Stimulated activated CD8-positive, alpha-beta memory T cell treated with anti-CD3 and anti-CD28 coated beads, Interleukin-7, amount 100 ng/mL, for 4 hours (primary cell): Measurements from ENCODE around the gene ZFP36.
A peak's percentile ranks its signal among the peaks of the same experiment; 100 is the strongest.

Experiments used
- DNase-seq, 2 donors: peaks; one replicate each; pipeline ENCODE4 v3.0.0-alpha.2; 2020; ENCODE audit warnings: low read depth in 2 of 2

The ZFP36 gene

DNA sequence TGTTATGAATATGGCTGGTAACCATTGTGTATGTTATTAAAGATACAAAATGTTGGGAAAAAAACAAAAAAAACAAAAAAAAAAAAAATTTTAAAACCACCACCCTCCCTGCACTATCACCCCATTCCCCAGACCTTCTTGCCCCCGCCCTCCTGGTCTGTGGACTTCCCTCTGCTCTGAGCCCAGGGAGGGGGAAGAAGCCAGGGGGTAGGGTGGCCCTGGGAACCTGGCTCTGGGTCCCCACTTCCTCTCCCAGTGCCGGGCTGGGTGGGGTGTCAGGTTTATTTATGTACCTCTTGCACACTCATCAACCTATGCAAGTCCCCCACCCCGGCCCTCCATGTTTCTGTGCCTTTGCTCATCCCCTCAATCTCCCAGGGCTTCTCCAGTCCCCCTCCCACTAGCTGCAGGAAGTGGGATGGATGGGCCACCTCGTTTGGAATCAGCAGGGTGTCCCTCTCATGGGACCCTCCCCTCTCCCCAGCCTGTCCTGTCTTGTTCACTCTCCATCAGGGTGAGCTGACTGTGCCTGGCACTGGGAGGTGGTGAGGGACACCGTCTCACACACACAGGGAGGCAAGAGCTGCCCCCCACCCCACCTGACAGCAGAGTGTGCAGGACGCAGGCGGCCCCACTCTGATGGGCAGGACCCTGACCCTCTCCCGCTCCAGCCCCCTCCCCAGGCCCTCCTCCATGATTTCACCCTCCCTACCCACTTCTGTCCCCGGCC lies 21.6 kb upstream of the ZFP36 start:
- DNase-seq: no peak

DNA sequence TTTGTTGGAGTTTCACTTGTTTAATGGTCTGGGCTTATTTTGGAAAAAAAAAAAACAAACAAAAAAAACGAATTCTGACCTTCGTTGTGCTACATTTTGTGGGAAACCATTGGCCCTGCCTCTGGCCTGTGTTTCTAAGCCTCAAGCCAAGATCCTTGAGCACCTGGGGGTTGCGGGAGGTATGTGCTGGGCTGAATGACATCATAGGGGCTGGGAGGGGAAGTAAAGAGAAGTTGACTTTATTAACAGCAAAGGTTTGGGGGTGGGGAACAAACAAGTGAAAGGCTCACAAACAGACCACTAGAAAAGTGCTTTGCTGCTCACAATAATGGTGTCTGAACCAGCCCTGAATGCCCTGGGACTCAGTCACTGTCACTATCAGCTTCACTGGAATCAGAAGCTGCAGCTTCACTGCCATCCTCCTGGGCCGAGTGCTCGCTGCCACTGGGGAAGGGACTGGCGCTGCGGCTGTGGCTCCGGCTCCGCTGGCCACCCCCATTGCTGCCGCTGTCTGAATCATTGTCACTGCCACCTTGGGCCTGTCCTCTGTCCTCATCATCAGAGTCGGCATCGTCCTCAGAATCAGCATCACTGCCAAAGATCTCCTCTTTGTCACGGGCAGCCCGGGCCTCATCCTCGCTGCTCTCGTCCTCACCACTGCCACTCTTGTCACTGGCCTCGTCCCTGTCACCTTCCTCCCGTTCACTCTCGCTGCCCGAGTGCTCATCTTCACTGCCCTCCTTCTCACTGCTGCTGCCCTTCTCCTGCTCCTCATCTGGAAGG lies 20.8 kb upstream of the ZFP36 start:
- DNase-seq: no peak

- DNase-seq: no peak
Observed at GRCh38 chr19:39386557-39386956, 20.1 kb upstream of the ZFP36 start.

GRCh38 chr19:39388657-39389056 lies 18.0 kb upstream of the ZFP36 start:
- DNase-seq: no peak

- no peak for DNase-seq
Observed at GRCh38 chr19:39389631-39390414, 16.8 kb upstream of the ZFP36 start.

DNA sequence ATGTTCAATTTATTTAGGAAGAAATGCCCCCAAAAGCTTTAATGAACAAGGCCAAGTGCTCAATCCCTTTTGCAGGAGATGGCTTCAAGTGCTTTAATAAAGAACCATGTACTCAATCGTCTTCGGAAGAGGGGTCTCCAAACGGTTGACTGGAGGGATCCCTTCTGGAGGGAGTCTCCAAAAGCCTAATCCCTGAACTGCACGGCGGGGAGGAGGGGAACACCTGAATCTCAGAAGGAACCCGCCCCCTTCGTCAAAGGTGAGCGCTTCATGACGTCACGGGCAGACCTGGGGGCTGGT lies 16.2 kb upstream of the ZFP36 start:
- peak in 1 of 2 donors; percentile 73 for DNase-seq

DNA sequence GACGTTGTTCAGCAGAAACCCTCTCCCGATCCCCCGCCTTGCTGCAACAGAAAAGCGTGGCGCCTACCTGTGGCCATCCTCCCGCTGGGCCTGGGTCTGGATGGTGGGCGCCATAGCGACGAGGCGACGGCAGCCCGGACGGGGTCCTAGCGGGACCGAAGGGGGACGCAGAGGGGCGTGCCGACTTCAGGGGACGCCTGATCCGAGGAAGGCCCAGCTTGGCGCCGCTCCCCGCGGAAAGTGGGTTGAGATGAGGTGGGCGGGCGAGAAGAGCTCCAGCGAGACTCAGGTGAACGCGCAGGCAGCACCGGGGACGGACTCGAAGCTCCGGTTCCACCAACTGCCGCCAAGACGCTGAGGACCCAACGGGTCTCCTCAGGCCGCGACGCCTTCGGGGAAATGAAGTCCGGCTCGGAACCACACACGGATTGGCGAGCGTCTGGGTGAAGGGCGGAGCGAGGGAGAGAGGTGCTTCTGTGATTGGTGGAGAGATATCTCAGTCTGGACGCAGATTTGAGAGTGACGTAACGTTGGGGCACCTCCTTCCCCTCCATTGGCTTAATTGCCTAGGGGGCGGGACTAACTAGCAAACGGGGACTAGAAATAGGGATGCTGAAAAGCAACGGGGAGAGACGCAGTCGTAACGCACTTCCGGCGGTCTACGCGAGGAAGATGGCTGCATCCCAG lies 15.8 kb upstream of the ZFP36 start, which contains the start of the genes MED29 and PAF1:
Gene MED29 (plus strand): TSS at position 628 of the 687 bp plus-strand sequence. CDS start 45 bp downstream, at position 673.
Gene PAF1 (minus strand): TSS at position 356 of the 687 bp plus-strand sequence. CDS start 242 bp downstream, at position 114.
- peak; percentile 93 to 96 for DNase-seq

GRCh38 chr19:39397360-39398296 lies 9.0 kb upstream of the ZFP36 start:
- peak; percentile 87 to 89 for DNase-seq

DNA sequence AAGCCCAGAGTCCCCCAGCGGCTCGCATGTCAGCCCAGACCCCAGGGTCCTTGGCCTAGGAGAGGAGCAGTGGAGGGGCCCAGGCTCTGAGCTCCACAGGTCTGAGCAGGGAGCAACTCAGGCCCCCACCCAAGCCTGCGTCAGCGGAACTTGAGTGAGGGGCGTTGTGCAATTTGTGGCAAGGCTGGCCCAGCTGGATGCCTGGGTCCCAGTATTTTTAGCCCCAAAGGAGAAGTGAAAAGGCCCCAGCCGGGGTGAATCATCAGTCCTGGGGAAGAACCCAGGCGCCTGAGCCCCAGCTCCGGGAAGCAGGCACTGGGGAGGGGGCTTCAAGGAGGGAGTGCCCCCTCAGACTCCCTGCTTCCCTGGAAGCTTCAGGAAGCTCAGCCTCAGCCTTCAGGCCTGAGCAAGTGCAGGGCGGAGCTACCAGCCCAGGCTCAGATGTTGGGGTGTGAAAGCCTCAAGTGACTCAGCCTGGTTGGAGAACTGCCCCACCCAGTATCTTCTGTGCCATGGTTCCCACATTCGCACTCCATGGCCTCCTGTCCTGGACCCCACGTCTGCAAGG lies 8.3 kb upstream of the ZFP36 start:
- DNase-seq: no peak

GRCh38 chr19:39399668-39400050 lies 7.0 kb upstream of the ZFP36 start:
- DNase-seq: no peak

- DNase-seq: no peak
Observed at GRCh38 chr19:39400061-39400460, 6.6 kb upstream of the ZFP36 start.

DNA sequence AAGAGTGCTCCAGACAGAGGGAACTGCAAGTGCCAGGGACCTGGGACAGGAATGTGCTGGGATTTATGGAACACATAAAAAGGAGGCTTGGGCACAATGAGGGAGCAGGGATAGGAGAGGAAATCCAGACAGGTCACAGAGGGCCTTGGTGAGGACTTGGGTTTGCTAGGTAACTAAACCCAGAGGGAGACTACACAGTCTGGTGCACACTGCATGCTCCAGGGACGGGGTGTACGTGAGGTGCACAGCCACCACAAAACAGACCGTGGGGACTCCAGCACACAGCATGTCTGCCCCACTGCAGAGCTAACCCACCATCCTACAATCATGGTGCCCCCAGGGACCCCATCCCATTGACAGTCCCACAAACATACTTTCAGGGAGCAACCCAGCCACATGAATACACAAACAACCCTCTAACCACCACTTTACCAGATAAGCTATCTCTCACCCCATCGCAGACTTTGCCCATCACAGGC lies 5.5 kb upstream of the ZFP36 start:
- no peak for DNase-seq

DNA sequence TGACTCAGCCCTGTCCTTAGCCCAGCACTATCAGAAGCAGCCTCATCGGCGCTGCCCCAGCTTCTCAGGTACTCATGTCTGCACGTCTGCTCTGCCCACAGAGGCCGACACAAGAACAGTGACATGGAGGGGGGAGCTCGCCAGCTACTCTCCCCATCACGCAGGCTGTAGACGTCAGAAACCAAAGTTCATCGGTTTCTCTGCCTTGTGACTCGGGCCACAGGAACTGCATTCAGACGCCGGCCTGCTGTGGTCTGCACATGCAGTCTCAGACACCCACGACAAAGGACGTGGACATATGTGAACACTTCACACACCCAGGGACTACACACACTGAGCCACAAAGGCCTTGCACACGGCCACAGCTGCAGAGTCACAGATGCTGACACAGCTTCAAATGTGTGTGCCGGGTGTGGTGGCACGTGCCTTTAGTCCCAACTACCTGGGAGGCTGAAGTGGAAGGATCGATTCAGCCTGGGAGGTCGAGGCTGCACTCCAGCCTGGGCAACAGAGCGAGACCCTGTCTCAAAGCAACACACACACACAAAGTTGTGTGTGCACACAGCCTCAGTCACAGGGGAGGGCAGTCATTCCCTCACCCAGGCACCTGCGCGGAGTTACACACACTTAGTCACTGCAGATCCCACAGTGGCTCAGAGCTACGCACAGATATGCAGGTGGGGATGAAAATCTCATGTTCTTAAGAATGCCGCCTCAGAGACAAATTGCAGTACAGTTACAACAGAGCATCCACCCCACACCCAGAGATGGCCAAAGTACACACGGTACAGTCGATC lies 4.9 kb upstream of the ZFP36 start:
- peak; percentile 74 to 77 for DNase-seq

GRCh38 chr19:39402346-39403300 lies 4.0 kb upstream of the ZFP36 start:
- DNase-seq: peak; percentile 80 to 81

DNA sequence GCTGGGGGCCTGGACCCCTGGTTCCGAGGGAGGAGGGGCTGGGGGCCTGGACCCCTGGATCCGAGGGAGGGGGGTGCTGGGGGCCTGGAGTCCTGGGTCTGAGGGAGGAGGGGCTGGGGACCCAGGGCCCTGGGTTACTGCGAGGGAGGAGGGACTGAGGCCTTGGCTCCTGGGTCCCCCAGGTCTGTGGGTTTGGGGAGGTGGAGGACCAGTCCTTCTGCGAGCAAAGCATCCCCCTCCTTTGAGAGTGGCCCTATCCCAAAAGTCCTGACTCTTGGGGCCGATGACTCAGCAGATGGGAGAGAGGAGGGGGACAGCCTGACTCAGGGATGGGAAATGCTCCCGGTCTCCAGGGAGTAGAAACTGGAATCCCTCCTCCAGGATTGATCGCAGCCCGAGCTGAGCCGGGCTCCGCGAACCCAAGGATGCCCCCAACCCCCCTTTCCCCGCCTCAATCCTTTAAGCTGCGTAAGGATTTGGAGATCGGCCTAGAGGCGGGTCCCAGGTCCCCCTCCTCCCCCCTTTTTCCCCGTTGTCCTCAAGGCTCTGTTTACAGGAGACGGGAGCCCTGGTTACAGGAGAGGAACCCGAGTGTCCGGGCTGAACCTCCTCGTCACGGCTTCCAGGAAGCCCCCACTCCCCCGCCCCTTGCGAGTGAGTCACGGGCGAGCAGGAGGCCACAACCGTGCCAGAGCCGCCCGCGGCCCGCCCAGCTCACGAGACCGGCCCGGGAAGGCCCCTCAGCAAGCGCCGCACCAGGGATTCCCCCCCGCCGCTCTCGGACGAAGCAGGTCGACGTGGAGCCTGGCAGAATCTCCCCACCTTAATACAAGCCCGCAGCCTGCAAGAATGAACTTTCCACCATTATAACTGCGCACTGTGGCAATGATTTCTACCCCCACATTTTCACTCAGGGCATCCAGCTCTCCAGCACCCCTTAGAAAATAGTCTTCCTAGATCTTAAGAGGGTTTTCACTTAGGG lies 3.0 kb upstream of the ZFP36 start:
- DNase-seq: peak; percentile 91 to 96

DNA sequence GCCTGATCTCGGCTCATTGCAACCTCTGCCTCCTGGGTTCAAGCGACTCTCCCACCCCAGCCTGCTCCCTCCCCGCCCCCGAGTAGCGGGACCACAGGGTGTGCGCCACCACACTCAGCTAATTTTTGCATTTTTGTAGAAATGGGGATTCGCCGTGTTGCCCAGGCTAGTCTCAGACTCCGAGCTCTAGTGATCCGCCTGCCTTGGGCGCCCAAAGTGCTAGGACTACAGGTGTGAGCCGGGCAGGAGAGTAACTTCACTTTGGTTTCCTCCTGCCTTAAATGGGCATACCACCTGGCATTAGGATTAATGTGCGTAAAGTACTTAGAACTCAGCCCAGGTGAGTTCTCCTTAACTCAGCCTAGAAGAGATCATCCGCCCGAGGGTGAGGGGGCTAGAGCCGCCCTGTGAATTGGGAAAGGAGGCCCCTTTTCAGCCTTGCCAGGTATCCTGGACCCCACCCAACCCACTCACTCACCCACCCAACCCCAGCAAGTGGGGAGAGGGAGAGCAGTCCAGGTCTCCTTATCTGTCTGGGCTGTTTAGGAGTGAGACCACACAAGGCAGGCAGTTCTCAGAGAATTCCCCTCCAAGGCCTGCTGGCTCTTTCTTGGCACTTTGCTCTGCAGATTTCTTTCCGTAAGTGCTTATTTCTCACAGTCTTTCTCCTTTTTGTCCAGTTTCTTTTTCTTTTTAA lies 1.2 kb upstream of the ZFP36 start:
- DNase-seq: no peak
